ENCODE data around the gene CLEC2A.

Gene CLEC2A

GRCh38 chr12:9941838-9942237, 9.7 kb upstream of the CLEC2A start:
- no peak for DNase-seq
- H3K36me3 ChIP-seq (replicated peaks), result no peaks in the 10 kb centered on the region
- in situ Hi-C loops (cut with HindIII; ENCODE audit: low pct_ligation_motif_present, low sequenced_read_pairs), result no loop called here
- H3K4me3 ChIP-seq (ENCODE audit: low read depth, low read length), result no peak overlapping the region
- H3K27me3 ChIP-seq (replicated peaks), result no peaks in the 10 kb centered on the region
- no peak for TF ChIP-seq CTCF (IDR thresholded peaks at IDR 0.05; ENCODE audit: low read depth, low read length, missing control alignments)
- no peak overlapping the region for H3K27ac ChIP-seq

GRCh38 chr12:9940375-9940774, 8.2 kb upstream of the CLEC2A start:
- TF ChIP-seq CTCF (IDR thresholded peaks at IDR 0.05; ENCODE audit: low read depth, low read length, missing control alignments), result peak; percentile 44
- Histone ChIP-seq H3K36me3 (replicated peaks) (no peaks in the 10 kb centered on the region), H3K27ac (no peak overlapping the region), H3K4me3 (ENCODE audit: low read depth, low read length) (no peak overlapping the region), H3K27me3 (replicated peaks) (no peaks in the 10 kb centered on the region)
- in situ Hi-C loops (cut with HindIII; ENCODE audit: low pct_ligation_motif_present, low sequenced_read_pairs), result no loop called here
- no peak for DNase-seq

GRCh38 chr12:9936591-9936990, 4.4 kb upstream of the CLEC2A start:
- no peak for TF ChIP-seq CTCF (IDR thresholded peaks at IDR 0.05; ENCODE audit: low read depth, low read length, missing control alignments)
- no peak overlapping the region for H3K27ac ChIP-seq
- no peak for DNase-seq
- H3K4me3 ChIP-seq (ENCODE audit: low read depth, low read length), result no peak overlapping the region
- no peaks in the 10 kb centered on the region for H3K36me3 ChIP-seq (replicated peaks)
- no peaks in the 10 kb centered on the region for H3K27me3 ChIP-seq (replicated peaks)
- in situ Hi-C loops (cut with HindIII; ENCODE audit: low pct_ligation_motif_present, low sequenced_read_pairs), result no loop called here

- DNase-seq, result no peak
- no peak overlapping the region for H3K27ac ChIP-seq
- no peaks in the 10 kb centered on the region for H3K36me3 ChIP-seq (replicated peaks)
- TF ChIP-seq CTCF (IDR thresholded peaks at IDR 0.05; ENCODE audit: low read depth, low read length, missing control alignments), result no peak
- no peak overlapping the region for H3K4me3 ChIP-seq (ENCODE audit: low read depth, low read length)
- no peaks in the 10 kb centered on the region for H3K27me3 ChIP-seq (replicated peaks)
- in situ Hi-C loops (cut with HindIII; ENCODE audit: low pct_ligation_motif_present, low sequenced_read_pairs), result no loop called here
Observed at GRCh38 chr12:9935026-9935425, 2.9 kb upstream of the CLEC2A start.

GRCh38 chr12:9933958-9934357, 1.8 kb upstream of the CLEC2A start:
- Histone ChIP-seq H3K27ac (no peak overlapping the region), H3K4me3 (ENCODE audit: low read depth, low read length) (no peak overlapping the region), H3K27me3 (replicated peaks) (no peaks in the 10 kb centered on the region), H3K36me3 (replicated peaks) (no peaks in the 10 kb centered on the region)
- TF ChIP-seq CTCF (IDR thresholded peaks at IDR 0.05; ENCODE audit: low read depth, low read length, missing control alignments), result no peak
- in situ Hi-C loops (cut with HindIII; ENCODE audit: low pct_ligation_motif_present, low sequenced_read_pairs), result no loop called here
- DNase-seq, result no peak

GRCh38 chr12:9931245-9931644, 925 bp downstream of the CLEC2A start:
- Histone ChIP-seq H3K27ac (no peak overlapping the region), H3K4me3 (ENCODE audit: low read depth, low read length) (no peak overlapping the region), H3K36me3 (replicated peaks) (no peaks in the 10 kb centered on the region), H3K27me3 (replicated peaks) (no peaks in the 10 kb centered on the region)
- in situ Hi-C loops (cut with HindIII; ENCODE audit: low pct_ligation_motif_present, low sequenced_read_pairs), result no loop called here
- DNase-seq, result no peak
- no peak for TF ChIP-seq CTCF (IDR thresholded peaks at IDR 0.05; ENCODE audit: low read depth, low read length, missing control alignments)

All from brain microvascular endothelial cell (primary cell).